ENCODE measurements around the gene EOLA1.
"Not testable (repeated sequence)": the region's sequence is repeated elsewhere in the genome, so short reads cannot be mapped to it uniquely, and the experiment has no call there.

The EOLA1 gene

DNA sequence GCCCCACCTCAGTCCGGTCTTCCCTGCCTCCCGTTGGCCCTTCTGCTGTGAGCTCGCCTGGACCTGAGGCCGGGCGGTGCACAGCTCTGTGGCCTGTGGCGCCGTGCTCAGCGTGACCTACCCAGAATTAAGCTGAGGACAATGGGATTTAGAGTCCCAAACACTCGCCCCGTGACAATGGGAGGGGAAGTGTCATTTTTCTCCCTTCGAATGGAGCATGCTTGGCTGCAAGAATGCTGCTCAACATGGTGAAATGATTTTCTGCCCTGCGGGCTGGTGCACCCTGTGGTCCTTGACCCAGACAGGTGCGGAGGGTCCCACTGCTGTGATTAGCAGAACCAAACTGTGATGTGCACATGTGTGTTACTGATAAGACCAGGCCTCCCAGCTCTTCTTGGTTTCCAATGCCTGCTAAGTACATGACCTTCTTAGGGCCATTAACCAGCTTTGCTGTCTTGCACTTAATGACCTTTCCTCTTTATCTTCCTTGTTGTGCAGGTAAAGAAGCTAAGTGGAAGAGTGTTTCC lies 772 bp downstream of the EOLA1 start:
- H3K4me3 ChIP-seq (ENCODE audit: insufficient read depth, low read depth, low read length) = peak overlapping the region; percentile 38
- no peaks in the 10 kb centered on the region for H3K4me1 ChIP-seq (ENCODE audit: control insufficient read depth, insufficient read depth, low read length)
- H3K27me3 ChIP-seq (ENCODE audit: control insufficient read depth, insufficient read depth, low read length, poor library complexity, severe bottlenecking) = no peaks in the 10 kb centered on the region
- H3K27ac ChIP-seq (ENCODE audit: insufficient read depth, low read depth, low read length, poor library complexity, severe bottlenecking) = no peak overlapping the region
- no peaks in the 10 kb centered on the region for H3K9me3 ChIP-seq (ENCODE audit: control insufficient read depth, low read length)
- H3K36me3 ChIP-seq (ENCODE audit: control insufficient read depth, insufficient read depth, low read length) = no peaks in the 10 kb centered on the region
- WGBS, 2 experiments = 10 to 15% methylated on average over 13 of the region's 13 CpGs

DNA sequence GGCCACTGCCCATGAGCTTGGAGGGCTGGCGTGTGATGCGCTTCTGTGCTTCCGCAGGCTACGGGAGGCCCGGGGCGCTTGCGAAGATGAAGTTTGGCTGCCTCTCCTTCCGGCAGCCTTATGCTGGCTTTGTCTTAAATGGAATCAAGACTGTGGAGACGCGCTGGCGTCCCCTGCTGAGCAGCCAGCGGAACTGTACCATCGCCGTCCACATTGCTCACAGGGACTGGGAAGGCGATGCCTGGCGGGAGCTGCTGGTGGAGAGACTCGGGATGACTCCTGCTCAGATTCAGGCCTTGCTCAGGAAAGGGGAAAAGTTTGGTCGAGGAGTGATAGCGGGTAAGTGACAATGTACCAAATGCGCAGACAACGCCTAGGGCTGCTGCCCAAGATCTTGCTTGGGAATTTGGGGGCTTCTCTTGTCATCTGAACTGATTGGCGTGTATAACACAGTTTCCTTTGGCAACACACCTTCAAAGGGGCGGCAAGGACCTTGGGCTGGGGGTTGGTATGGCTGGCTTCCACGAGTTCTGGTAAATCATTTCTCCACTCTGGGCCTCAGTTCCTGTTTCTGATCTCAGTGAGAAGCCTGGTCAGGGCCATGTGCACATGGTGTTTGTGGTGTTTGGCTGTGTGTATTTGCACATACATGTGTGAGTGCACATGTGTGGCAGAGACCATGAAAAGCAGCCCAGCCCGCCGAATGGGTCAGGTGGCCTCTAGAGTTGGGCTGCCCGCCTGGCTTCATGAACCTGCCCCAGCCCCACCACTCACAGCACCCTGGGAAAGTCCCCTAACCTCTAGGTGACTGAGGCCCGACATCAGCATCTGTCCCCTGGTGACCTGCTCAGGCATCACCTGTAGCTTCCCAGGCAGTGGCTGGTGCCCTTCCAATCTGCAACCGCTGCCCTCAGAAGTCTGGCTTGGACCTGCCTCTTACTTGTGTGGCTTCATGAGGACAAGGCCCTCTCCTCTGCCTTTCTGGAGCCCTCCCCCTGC lies 5.0 kb downstream of the EOLA1 start:
- H3K4me3 ChIP-seq (ENCODE audit: insufficient read depth, low read depth, low read length); H3K36me3 ChIP-seq (ENCODE audit: control insufficient read depth, insufficient read depth, low read length); H3K9me3 ChIP-seq (ENCODE audit: control insufficient read depth, low read length); H3K4me1 ChIP-seq (ENCODE audit: control insufficient read depth, insufficient read depth, low read length); H3K27ac ChIP-seq (ENCODE audit: insufficient read depth, low read depth, low read length, poor library complexity, severe bottlenecking); H3K27me3 ChIP-seq (ENCODE audit: control insufficient read depth, insufficient read depth, low read length, poor library complexity, severe bottlenecking): not testable (repeated sequence)
- WGBS, 2 experiments = 63 to 76% methylated on average over 8 to 13 of the region's 29 CpGs

DNA sequence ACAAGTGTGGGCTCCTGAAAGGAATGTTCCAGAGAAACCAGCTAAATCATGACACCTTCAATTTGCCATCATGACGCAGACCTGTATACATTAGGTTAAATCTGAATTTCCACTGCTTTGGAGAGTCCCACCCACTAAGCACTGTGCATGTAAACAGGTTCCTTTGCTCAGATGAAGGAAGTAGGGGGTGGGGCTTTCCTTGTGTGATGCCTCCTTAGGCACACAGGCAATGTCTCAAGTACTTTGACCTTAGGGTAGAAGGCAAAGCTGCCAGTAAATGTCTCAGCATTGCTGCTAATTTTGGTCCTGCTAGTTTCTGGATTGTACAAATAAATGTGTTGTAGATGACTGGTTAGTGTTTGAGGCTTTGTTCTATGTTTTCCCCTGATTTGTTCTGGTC lies 6.2 kb downstream of the EOLA1 start:
- not testable (repeated sequence) for H3K27ac ChIP-seq (ENCODE audit: insufficient read depth, low read depth, low read length, poor library complexity, severe bottlenecking); H3K4me3 ChIP-seq (ENCODE audit: insufficient read depth, low read depth, low read length); H3K27me3 ChIP-seq (ENCODE audit: control insufficient read depth, insufficient read depth, low read length, poor library complexity, severe bottlenecking); H3K36me3 ChIP-seq (ENCODE audit: control insufficient read depth, insufficient read depth, low read length); H3K9me3 ChIP-seq (ENCODE audit: control insufficient read depth, low read length); H3K4me1 ChIP-seq (ENCODE audit: control insufficient read depth, insufficient read depth, low read length)
- WGBS, 2 experiments = 80 to 100% methylated on average over 1 of the region's 1 CpG

DNA sequence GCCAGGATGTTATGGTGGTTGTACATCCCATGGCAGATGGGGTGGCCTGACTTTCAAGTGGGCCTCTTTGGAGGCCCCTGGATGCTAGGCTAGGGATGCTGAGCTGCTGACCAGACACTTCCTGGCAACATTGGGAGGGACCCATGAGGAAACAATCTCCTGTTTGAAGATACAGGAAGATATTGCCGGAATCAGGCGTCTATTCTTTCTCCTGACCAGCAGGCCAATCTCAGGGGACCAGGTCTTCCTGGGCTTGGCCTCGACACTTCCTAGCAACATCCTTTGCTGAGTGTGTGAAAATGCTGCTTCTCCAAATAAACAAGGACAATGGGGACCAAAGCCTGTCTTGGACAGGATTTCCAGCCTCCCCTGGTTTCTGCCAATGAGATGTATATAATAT lies 7.0 kb downstream of the EOLA1 start:
- not testable (repeated sequence) for H3K4me3 ChIP-seq (ENCODE audit: insufficient read depth, low read depth, low read length); H3K4me1 ChIP-seq (ENCODE audit: control insufficient read depth, insufficient read depth, low read length); H3K27ac ChIP-seq (ENCODE audit: insufficient read depth, low read depth, low read length, poor library complexity, severe bottlenecking); H3K36me3 ChIP-seq (ENCODE audit: control insufficient read depth, insufficient read depth, low read length); H3K9me3 ChIP-seq (ENCODE audit: control insufficient read depth, low read length); H3K27me3 ChIP-seq (ENCODE audit: control insufficient read depth, insufficient read depth, low read length, poor library complexity, severe bottlenecking)
- WGBS, 2 experiments = 83% methylated on average over 1 of the region's 3 CpGs; no CpG with 5 or more reads in 1 of the 2 experiments

DNA sequence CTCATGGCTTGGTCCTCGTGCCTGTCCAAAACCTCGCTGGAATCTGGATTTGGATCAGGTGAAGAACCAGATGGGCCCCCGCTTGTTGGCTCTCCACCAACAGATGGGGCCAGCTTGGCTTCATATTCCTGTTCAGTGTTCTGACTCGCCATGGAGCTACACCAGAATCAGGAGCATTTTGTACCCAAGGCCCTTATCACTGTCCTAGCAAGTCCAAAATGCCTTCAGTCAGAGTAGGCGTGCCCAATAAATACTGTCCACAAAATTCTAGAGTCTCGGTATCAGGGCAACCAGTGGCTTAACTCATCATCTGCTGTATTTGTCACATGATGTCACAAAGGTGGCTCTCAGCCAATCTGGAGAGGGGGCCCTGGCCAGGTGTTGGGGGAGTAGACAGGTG lies 8.9 kb downstream of the EOLA1 start, which contains the start of gene HSFX3:
TSS of gene HSFX3 (minus strand) at position 224 of the 400 bp plus-strand sequence. CDS start at position 152, 72 bp downstream.
- H3K9me3 ChIP-seq (ENCODE audit: control insufficient read depth, low read length); H3K27ac ChIP-seq (ENCODE audit: insufficient read depth, low read depth, low read length, poor library complexity, severe bottlenecking); H3K4me1 ChIP-seq (ENCODE audit: control insufficient read depth, insufficient read depth, low read length); H3K36me3 ChIP-seq (ENCODE audit: control insufficient read depth, insufficient read depth, low read length); H3K27me3 ChIP-seq (ENCODE audit: control insufficient read depth, insufficient read depth, low read length, poor library complexity, severe bottlenecking); H3K4me3 ChIP-seq (ENCODE audit: insufficient read depth, low read depth, low read length): not testable (repeated sequence)
- WGBS, 2 experiments = no CpG with 5 or more reads among the region's 6 CpGs

DNA sequence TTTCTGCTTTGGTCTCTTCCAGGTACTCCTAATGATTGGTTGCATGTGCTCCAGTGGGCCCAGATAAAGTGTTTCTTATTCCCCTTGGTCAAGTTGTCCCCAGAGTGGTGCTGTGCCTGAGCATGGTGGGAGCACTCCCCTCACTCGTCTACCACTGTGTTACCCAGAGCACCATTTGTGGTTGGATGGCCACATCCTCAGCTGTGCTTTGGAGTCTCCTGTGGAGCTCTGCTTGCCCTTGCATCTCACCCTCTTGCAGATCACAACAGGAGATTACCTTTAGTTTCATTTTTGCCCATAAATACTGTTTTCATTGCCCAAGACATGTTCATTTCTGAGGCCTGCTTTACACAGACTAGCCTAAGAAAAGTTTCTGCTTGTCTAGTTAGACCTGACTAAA lies 9.6 kb downstream of the EOLA1 start:
- H3K27ac ChIP-seq (ENCODE audit: insufficient read depth, low read depth, low read length, poor library complexity, severe bottlenecking); H3K4me1 ChIP-seq (ENCODE audit: control insufficient read depth, insufficient read depth, low read length); H3K4me3 ChIP-seq (ENCODE audit: insufficient read depth, low read depth, low read length); H3K9me3 ChIP-seq (ENCODE audit: control insufficient read depth, low read length); H3K36me3 ChIP-seq (ENCODE audit: control insufficient read depth, insufficient read depth, low read length); H3K27me3 ChIP-seq (ENCODE audit: control insufficient read depth, insufficient read depth, low read length, poor library complexity, severe bottlenecking): not testable (repeated sequence)
- WGBS, 2 experiments = 100% methylated on average over 1 of the region's 1 CpG; no CpG with 5 or more reads in 1 of the 2 experiments

DNA sequence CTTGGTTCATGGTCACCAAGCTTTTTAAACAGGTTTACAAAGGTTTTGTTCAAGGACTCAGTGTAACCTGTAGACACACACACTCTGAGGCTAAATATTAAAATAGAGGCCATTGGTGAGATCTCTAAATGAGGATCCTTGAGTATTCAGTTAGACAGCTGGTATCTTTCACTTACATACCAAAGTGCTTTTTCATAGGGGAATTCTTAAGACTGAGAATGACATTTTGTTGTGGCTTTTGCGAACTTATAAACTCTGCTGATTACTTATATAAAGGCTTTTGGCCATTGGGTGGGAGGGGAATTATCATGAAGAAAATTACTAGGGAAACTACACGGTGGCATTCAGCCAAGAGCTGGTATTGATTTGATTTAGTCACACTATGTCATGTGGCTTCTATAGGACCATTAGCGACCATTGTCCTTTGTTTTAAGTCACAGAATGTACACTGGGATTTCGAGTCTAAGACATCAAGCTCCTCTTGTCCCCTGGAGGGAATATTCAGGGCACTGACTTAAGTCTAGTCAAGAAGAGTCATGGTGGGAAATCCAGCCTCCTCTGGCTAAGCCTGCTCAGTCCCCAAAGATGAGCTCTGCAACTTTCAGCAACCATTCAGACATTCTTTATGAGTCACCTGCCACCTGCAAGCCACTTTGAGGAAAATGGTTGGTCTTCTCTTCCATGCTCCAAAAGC lies 10.6 kb downstream of the EOLA1 start:
- WGBS, 2 experiments = no CpG with 5 or more reads among the region's 4 CpGs
- H3K4me3 ChIP-seq (ENCODE audit: insufficient read depth, low read depth, low read length); H3K4me1 ChIP-seq (ENCODE audit: control insufficient read depth, insufficient read depth, low read length); H3K27me3 ChIP-seq (ENCODE audit: control insufficient read depth, insufficient read depth, low read length, poor library complexity, severe bottlenecking); H3K27ac ChIP-seq (ENCODE audit: insufficient read depth, low read depth, low read length, poor library complexity, severe bottlenecking); H3K36me3 ChIP-seq (ENCODE audit: control insufficient read depth, insufficient read depth, low read length); H3K9me3 ChIP-seq (ENCODE audit: control insufficient read depth, low read length): not testable (repeated sequence)

DNA sequence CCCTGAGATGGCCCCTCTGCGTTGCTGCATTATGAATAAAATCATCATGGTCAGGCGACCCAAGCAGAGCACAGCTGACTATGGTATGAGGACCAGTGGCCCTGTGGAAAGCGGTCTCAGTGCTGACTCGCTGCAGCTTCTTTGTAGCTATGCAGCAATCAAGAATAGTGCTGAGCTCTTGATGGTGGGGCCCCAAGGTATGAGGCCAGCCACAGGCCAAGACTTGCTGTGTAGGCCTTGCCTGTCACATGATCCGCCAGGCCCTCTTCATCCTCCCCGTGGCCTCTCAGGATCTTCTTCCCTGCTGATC lies 11.1 kb downstream of the EOLA1 start:
- not testable (repeated sequence) for H3K27me3 ChIP-seq (ENCODE audit: control insufficient read depth, insufficient read depth, low read length, poor library complexity, severe bottlenecking); H3K36me3 ChIP-seq (ENCODE audit: control insufficient read depth, insufficient read depth, low read length); H3K9me3 ChIP-seq (ENCODE audit: control insufficient read depth, low read length); H3K4me1 ChIP-seq (ENCODE audit: control insufficient read depth, insufficient read depth, low read length); H3K27ac ChIP-seq (ENCODE audit: insufficient read depth, low read depth, low read length, poor library complexity, severe bottlenecking); H3K4me3 ChIP-seq (ENCODE audit: insufficient read depth, low read depth, low read length)
- WGBS, 2 experiments = no CpG with 5 or more reads among the region's 6 CpGs

DNA sequence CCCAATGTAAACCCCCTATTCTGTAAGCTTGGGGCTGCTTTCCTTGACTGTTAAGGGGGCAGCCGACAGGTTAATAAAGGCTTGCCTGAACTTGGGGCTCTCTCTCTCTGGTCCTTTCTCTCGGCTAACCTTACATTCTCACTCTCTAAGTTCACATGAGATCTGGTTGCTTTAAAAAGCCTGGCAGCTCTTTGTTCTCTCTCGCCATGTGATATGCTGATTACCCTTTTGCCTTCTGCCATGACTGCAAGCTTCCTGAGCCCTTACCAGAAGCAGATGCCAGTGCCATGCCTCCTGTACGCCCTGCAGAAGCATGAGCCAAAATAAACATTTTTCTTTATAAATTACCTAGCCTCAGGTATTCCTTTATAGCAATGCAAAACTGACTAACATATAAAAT lies 14.4 kb downstream of the EOLA1 start:
- not testable (repeated sequence) for H3K4me1 ChIP-seq (ENCODE audit: control insufficient read depth, insufficient read depth, low read length); H3K27ac ChIP-seq (ENCODE audit: insufficient read depth, low read depth, low read length, poor library complexity, severe bottlenecking); H3K36me3 ChIP-seq (ENCODE audit: control insufficient read depth, insufficient read depth, low read length); H3K4me3 ChIP-seq (ENCODE audit: insufficient read depth, low read depth, low read length); H3K27me3 ChIP-seq (ENCODE audit: control insufficient read depth, insufficient read depth, low read length, poor library complexity, severe bottlenecking); H3K9me3 ChIP-seq (ENCODE audit: control insufficient read depth, low read length)
- no CpG with 5 or more reads among the region's 4 CpGs for WGBS, 2 experiments

DNA sequence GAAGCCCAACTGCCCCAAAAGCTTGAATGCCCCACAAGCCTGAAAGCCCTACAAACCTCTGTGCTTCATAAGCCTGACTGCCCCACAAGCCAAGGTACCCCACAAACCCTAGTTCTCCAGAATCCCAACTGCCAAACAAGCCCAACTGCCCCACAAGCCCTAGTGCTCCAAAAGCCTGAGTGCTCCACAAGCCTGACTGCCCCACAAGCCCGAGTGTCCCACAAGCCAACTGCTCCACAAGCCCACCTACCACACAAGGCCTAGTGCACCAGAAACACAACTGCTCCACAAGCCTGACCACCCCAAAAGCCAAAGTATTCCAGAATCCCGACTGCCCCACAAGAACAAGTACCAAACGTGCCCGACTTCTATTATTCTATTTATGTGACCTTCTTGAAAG lies 22.5 kb downstream of the EOLA1 start:
- no peaks in the 10 kb centered on the region for H3K27me3 ChIP-seq (ENCODE audit: control insufficient read depth, insufficient read depth, low read length, poor library complexity, severe bottlenecking)
- 86 to 98% methylated on average over 3 to 4 of the region's 4 CpGs for WGBS, 2 experiments
- no peaks in the 10 kb centered on the region for H3K36me3 ChIP-seq (ENCODE audit: control insufficient read depth, insufficient read depth, low read length)
- no peak overlapping the region for H3K4me3 ChIP-seq (ENCODE audit: insufficient read depth, low read depth, low read length)
- H3K4me1 ChIP-seq (ENCODE audit: control insufficient read depth, insufficient read depth, low read length) = no peaks in the 10 kb centered on the region
- no peaks in the 10 kb centered on the region for H3K9me3 ChIP-seq (ENCODE audit: control insufficient read depth, low read length)
- no peak overlapping the region for H3K27ac ChIP-seq (ENCODE audit: insufficient read depth, low read depth, low read length, poor library complexity, severe bottlenecking)

All from ectodermal cell (in vitro differentiated cells).